K562 (cell line): ENCODE data around the gene ENTREP3. TPM values are rescaled to one million over a fixed set of nuclear protein-coding genes. Genes with fewer than 3 reads are reported as not detected.

Experiments used
- ARNT ChIP-seq, 2 experiments: fragments of 450-650 bp; IDR thresholded peaks; 2 replicates each; pipeline ENCODE4 v1.6.1; 2016; ENCODE audit warnings: mild to moderate bottlenecking in 1 of 2
- CHCHD3 ChIP-seq: fragments of 250-450 bp; sonication (Bioruptor Pico); IDR thresholded peaks from 2 replicates; pipeline ENCODE4 v2.1.2; 2022; ENCODE audit warnings: mild to moderate bottlenecking
- CREB1 ChIP-seq, 2 experiments: sonication (generic) in 1 of 2; formaldehyde crosslinking in 1 of 2; IDR thresholded peaks; 2 replicates each; pipeline versions ENCODE4 v1.6.1 to v1.8.0; 2012 to 2022; ENCODE audit warnings: inconsistent platforms in 1 of 2, mild to moderate bottlenecking in 1 of 2, missing genetic modification reagents in 1 of 2, moderate library complexity in 1 of 2
- CTBP1 ChIP-seq: fragments of 450-650 bp; IDR thresholded peaks from 2 replicates; pipeline ENCODE4 v1.6.1; 2016; ENCODE audit warnings: borderline replicate concordance
- E2F6 ChIP-seq, 2 experiments: IDR thresholded peaks; 2 replicates each; pipeline ENCODE4 v1.6.1; 2011; ENCODE audit warnings: borderline replicate concordance in 1 of 2, control low read depth in 1 of 2, low read depth in 1 of 2, low read length in 1 of 2, mild to moderate bottlenecking in 1 of 2, mixed read lengths in 1 of 2, moderate library complexity in 1 of 2; ENCODE audit not compliant: insufficient read depth in 1 of 2, insufficient read length in 1 of 2, poor library complexity in 1 of 2, severe bottlenecking in 1 of 2; ENCODE audit errors: extremely low read depth in 1 of 2
- FUS ChIP-seq: fragments of 200-400 bp; formaldehyde crosslinking; optimal IDR thresholded peaks from 2 replicates; pipeline ENCODE3; 2017; ENCODE audit warnings: low read depth, low read length
- HNRNPL ChIP-seq: fragments of 200-400 bp; formaldehyde crosslinking; IDR thresholded peaks from 2 replicates; pipeline ENCODE4 v1.6.1; 2017; ENCODE audit warnings: low read depth, mild to moderate bottlenecking, low read length
- JUN ChIP-seq, 2 experiments: sonication (generic) in 1 of 2; formaldehyde crosslinking in 1 of 2; IDR thresholded peaks; 2 replicates each; pipeline versions ENCODE4 v1.6.1 to v1.8.0; 2012 to 2022; ENCODE audit warnings: borderline replicate concordance in 2 of 2, mild to moderate bottlenecking in 2 of 2, improper control_type of control experiment in 1 of 2, low read depth in 1 of 2, low read length in 1 of 2, missing genetic modification reagents in 1 of 2
- LCOR ChIP-seq: sonication (generic); formaldehyde crosslinking; IDR thresholded peaks from 2 replicates; pipeline ENCODE4 v1.8.0; 2022; ENCODE audit warnings: mild to moderate bottlenecking, missing genetic modification reagents
- NELFE ChIP-seq: IDR thresholded peaks from 2 replicates; pipeline ENCODE4 v1.6.1; 2011; ENCODE audit warnings: mild to moderate bottlenecking; ENCODE audit not compliant: insufficient read depth, insufficient read length
- NR2C1 ChIP-seq, 2 experiments: fragments of 450-650 bp; IDR thresholded peaks; 2 replicates each; pipeline ENCODE4 v1.6.1; 2017; ENCODE audit warnings: mild to moderate bottlenecking in 2 of 2, antibody characterized with exemption in 1 of 2, inconsistent platforms in 1 of 2, missing compliant biosample characterization in 1 of 2, missing genetic modification characterization in 1 of 2
- NUFIP1 ChIP-seq: fragments of 450-650 bp; IDR thresholded peaks from 2 replicates; pipeline ENCODE4 v1.6.1; 2018; ENCODE audit not compliant: partially characterized antibody
- PRPF4 ChIP-seq: fragments of 200-400 bp; formaldehyde crosslinking; IDR thresholded peaks from one replicate; pipeline ENCODE4 v1.6.1; 2017; ENCODE audit warnings: low read length, low read depth, mild to moderate bottlenecking; ENCODE audit not compliant: insufficient read depth, poor library complexity, severe bottlenecking
- RREB1 ChIP-seq: fragments of 250-450 bp; sonication (Bioruptor Pico); IDR thresholded peaks from 2 replicates; pipeline ENCODE4 v1.4.0; 2020
- SP2 ChIP-seq: IDR thresholded peaks from 2 replicates; pipeline ENCODE4 v1.6.1; 2011; ENCODE audit warnings: mild to moderate bottlenecking, low read depth, low read length, moderate library complexity; ENCODE audit not compliant: poor library complexity, severe bottlenecking; ENCODE audit errors: extremely low read depth
- SUPT5H ChIP-seq: fragments of 450-650 bp; IDR thresholded peaks from 2 replicates; pipeline ENCODE4 v1.6.1; 2016
- ZNF398 ChIP-seq: fragments of 250-450 bp; sonication (Bioruptor Pico); IDR thresholded peaks from 2 replicates; pipeline ENCODE4 v1.8.0; 2021; ENCODE audit warnings: moderate library complexity, mild to moderate bottlenecking, inconsistent platforms
- polyA plus RNA-seq, 8 experiments: library from polyadenylated mRNA; depleted of rRNA in 4 of 8; stranded (reverse) in 5 of 8; unstranded in 3 of 8; fragments of >200 nt; fragmentation: Nextera tagmentation in 2 of 8; fragmentation: Illumina TruSeq in 1 of 8; extraction: Ambion mirVana in 2 of 8; extraction: Trizol in 1 of 8; gene quantifications; 2 replicates each; pipeline versions ENCODE4 v1.2.1 to v1.2.3, GENCODE V29; 2011 to 2014; ENCODE audit warnings: inconsistent platforms in 1 of 8, missing spikeins in 1 of 8
- total RNA-seq, 7 experiments: library from RNA; depleted of rRNA in 6 of 7; stranded (reverse); fragments of >200 nt in 6 of 7; fragmentation: Illumina TruSeq in 2 of 7; extraction: Trizol in 2 of 7; gene quantifications; 2 replicates each; pipeline versions ENCODE4 v1.2.1 to v1.2.3, GENCODE V29; 2011 to 2021; ENCODE audit warnings: low replicate concordance in 1 of 7

Gene ENTREP3
- total and polyA plus RNA-seq, 9 of the 15 experiments (the other 6 are each of a cell fraction or from before 2014, with no cell fraction given) = 1.9 to 41.8 (median 5.9) TPM

GRCh38 chr1:155255243-155256007, at the start of gene ENTREP3 (continued):
- TF ChIP-seq CREB1 (IDR thresholded peaks at IDR 0.05) (no peak), CREB1 (CRISPR knock-in tag; IDR thresholded peaks at IDR 0.05) (peak; percentile 63; the same call in 1 of the 2 replicates), FUS (no peak), HNRNPL (peak; percentile 11; the same call in 1 of the 2 replicates), PRPF4 (no peak), ARNT (IDR thresholded peaks at IDR 0.05) (no peak), RREB1 (CRISPR knock-in tag) (peak; percentile 11; the same call in 1 of the 2 replicates), E2F6 (IDR thresholded peaks at IDR 0.05; ENCODE audit: borderline replicate concordance in 1 of 2, extremely low read depth in 1 of 2, insufficient read depth in 1 of 2, insufficient read length in 1 of 2, low read depth in 1 of 2, low read length in 1 of 2, poor library complexity in 1 of 2, severe bottlenecking in 1 of 2) (peak; percentile 27 to 56), SP2 (no peak), LCOR (CRISPR knock-in tag) (no peak), NELFE (no peak), SUPT5H (peak; percentile 49; the same call in 1 of the 2 replicates), CTBP1 (peak; percentile 39; the same call in 1 of the 2 replicates), ZNF398 (CRISPR knock-in tag) (no peak), CHCHD3 (CRISPR knock-in tag) (no peak), JUN (IDR thresholded peaks at IDR 0.05; ENCODE audit: borderline replicate concordance, low read depth, low read length) (0 out of 2 replicates have a peak, but pooled peaks have one; percentile 6), JUN (CRISPR knock-in tag; IDR thresholded peaks at IDR 0.05; ENCODE audit: borderline replicate concordance) (no peak), NUFIP1 (no peak), NR2C1 (IDR thresholded peaks at IDR 0.05) (no peak), NR2C1 (tag; IDR thresholded peaks at IDR 0.05) (peak; percentile 72)
